ENCODE results near the gene RFX5.
"Not testable (repeated sequence)": the region's sequence is repeated elsewhere in the genome, so short reads cannot be mapped to it uniquely, and the experiment has no call there.

The RFX5 gene

GRCh38 chr1:151346769-151347522 is at the start of gene RFX5:
TSS of gene RFX5 (minus strand) at chr1:151347252. CDS start at chr1:151346320, 932 bp downstream.
- DNase-seq, result peak; percentile 95

GRCh38 chr1:151396265-151396664 is 49.2 kb upstream of the RFX5 start:
- DNase-seq, result not testable (repeated sequence)

GRCh38 chr1:151393583-151393982 is 46.5 kb upstream of the RFX5 start:
- no peak for DNase-seq

GRCh38 chr1:151391079-151391563 is 44.1 kb upstream of the RFX5 start:
- DNase-seq, result no peak

GRCh38 chr1:151390221-151391078 is 43.4 kb upstream of the RFX5 start:
- DNase-seq, result not testable (repeated sequence)

GRCh38 chr1:151386002-151386401 is 39.0 kb upstream of the RFX5 start:
- no peak for DNase-seq

GRCh38 chr1:151384584-151384983 is 37.5 kb upstream of the RFX5 start:
- DNase-seq, result no peak

- no peak for DNase-seq
Measured at GRCh38 chr1:151377150-151377884, 30.3 kb upstream of the RFX5 start.

GRCh38 chr1:151373196-151373595 is 26.1 kb upstream of the RFX5 start:
- DNase-seq, result no peak

- DNase-seq, result no peak
Measured at GRCh38 chr1:151372058-151372934, 25.2 kb upstream of the RFX5 start, which contains the start of gene SELENBP1. TSS of gene SELENBP1 (minus strand) at chr1:151372705. CDS start at chr1:151372641, 64 bp downstream.

- no peak for DNase-seq
Measured at GRCh38 chr1:151371370-151372057, 24.5 kb upstream of the RFX5 start.

GRCh38 chr1:151370211-151370911 is 23.3 kb upstream of the RFX5 start:
- DNase-seq, result no peak

- no peak for DNase-seq
Measured at GRCh38 chr1:151369621-151370048, 22.6 kb upstream of the RFX5 start.

- no peak for DNase-seq
Measured at GRCh38 chr1:151369302-151369610, 22.2 kb upstream of the RFX5 start.

GRCh38 chr1:151368393-151369301 is 21.6 kb upstream of the RFX5 start:
- no peak for DNase-seq

GRCh38 chr1:151367658-151368392 is 20.8 kb upstream of the RFX5 start:
- no peak for DNase-seq

- DNase-seq, result no peak
Measured at GRCh38 chr1:151364996-151365395, 17.9 kb upstream of the RFX5 start.

- no peak for DNase-seq
Measured at GRCh38 chr1:151362308-151363155, 15.5 kb upstream of the RFX5 start.

Measured in activated CD4-positive, alpha-beta T cell treated with anti-CD3 and anti-CD28 coated beads for 48 hours (primary cell).